HPDE6-E6E7 (cell line): ENCODE measurements around the gene IGFL4.

ENCODE experiments used
- DNase-seq: peaks from one replicate; pipeline ENCODE4 v3.0.0; 2011; ENCODE audit warnings: missing footprints; ENCODE audit errors: extremely low spot score

Gene IGFL4

DNA sequence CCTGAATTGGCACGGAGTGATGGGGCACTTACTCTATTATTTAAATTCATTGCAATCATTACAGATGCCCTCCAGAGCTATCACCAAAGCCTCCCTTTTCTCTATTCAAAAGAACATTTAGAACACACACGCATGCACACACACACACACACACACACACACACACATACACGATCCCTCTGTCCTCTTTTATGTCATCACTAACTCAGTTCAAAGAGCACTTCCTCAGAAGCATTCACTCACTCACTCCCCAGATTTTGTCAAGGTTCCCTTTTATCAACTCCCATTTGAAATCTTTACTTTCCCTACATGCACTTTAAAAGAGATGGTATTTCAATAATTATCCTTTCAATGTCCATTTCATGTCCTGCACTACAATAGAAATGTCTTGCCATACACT lies 22.4 kb upstream of the IGFL4 start:
- DNase-seq = no peak

DNA sequence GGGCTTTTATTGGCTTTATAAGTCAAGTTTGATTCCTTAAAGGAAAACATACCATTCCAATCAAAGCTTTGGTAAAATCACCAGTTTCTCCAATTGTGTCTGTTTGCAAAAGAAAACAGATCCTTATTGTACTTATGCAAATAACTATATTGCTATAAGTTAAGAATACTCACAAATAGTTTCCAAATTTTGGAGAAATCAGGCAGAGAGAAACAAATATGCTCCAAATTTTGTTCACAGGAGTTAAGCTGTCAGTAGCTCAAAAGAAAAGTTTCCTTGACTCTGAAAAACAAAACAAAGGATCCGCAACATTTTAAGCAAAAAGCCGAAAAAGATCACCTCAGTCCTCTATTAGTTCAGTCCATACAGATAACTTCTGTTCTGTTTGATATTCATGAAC lies 19.2 kb upstream of the IGFL4 start:
- no peak for DNase-seq

DNA sequence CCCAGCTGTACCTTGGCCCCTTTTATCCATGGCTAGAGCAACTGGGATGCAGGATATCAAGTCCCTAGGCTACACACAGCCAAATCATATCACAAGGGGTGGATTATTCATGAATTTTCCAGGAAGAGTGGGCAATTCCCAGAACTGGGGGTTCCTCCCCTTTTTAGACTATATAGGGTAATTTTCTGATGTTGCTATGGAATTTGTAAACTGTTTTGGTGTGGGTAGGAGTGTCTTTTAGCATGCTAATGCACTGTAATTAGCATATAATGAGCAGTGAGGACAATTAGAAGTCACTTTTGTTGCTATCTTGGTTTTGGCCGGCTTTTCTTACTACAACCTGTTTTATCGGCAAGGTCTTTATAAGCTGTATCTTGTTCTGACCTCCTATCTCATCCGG lies 18.0 kb upstream of the IGFL4 start:
- DNase-seq = no peak

DNA sequence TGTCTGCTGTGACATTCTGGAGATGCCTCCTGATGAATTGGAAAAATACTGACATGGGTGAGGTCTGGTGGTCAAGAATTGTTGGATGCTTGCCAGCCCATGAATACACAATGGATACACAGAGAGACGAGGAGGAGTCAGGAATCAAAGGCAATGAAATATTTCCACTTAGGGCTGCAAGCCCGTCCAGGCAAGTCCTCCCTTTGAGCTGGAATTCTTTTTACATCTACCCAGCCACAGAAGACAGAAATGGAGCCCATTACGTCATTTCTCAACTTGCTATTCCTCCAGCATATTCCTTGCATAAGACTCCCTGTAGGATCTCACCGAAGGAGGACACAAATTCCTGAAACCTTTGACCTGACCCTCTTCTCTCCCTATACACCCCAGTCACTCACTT lies 15.7 kb upstream of the IGFL4 start:
- DNase-seq = no peak

DNA sequence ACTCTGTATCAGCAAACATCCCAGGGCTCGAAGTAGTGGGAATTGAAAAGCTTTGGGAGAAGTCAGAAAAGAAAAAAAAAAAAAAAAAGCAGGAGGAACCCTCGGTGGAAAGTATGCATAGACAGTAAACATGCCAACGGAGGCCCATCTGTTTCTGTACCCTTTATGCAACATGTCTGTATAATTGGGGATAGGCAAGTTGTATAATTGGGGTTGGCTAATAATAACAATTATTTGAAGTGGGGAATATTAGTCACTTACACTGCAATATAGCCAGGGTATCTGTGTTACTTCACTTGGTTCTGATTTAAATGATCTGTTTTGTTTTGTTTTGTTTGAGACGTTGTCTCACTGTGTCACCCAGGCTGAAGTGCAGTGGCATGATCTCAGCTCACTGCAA lies 12.1 kb upstream of the IGFL4 start:
- no peak for DNase-seq

DNA sequence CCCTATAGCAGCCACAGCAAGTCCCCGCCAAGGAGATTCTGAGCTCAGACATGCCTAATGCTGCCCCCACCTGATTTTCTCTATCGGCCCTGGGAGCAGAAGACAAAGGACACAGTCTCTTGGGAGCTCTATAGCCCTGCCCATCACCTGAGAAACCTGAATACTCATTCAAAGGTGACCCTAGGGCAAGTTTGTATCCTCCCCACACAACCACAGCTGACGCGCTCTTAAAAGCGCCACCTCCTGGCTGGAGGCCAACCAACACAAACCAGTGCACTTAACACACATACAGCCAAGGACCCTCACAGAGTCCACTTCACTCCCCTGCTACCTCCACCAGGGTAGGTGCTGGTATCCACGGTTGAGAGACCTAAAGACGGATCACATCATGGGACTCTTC lies 8.8 kb upstream of the IGFL4 start:
- no peak for DNase-seq

DNA sequence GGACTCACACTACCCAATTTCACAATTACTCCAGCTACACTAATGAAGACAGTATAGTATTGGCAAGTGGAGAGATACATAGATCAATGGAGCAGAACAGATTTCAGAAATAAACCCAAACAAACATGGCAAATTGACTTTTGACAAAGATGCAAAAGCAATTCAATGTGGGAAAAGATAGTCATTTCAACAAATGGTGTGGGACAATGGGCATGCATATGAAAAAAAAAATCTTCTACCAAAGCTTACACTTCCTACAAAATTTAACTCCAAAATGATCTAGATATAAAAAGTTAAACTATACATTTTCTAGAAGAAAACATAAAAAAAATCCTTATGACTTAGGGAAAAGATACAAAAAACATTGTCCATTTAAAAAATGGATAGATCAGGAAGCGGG lies 2.7 kb upstream of the IGFL4 start:
- DNase-seq = no peak

DNA sequence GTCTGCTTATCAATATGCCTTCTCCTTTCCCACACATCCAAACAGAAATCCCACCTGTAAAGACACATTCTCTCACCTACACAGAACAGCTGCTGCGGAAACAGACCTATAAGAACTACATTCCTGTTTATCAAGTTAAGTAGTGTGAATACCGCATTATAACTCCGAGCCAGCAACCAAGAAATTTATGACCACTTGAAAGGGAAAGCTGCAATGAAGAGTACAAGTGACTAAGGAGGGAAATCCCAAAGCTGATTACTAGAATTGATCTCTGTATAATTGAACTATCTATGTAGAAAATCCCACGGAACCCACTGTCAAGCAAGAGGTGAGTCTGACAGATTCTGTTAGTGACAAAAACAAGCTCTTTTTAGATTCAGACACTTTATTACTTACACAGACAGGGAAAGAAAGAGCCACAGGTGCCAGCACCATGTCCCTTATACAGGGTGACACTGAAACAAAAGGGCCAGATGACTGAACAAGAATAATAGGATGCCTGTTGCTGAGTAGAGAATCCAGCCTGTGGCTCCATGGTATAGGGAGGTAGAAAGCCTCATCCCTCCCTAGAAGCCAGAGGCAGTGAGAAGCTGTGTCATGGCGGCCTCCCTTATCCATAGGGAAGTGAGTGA lies 1.6 kb upstream of the IGFL4 start:
- DNase-seq = no peak

DNA sequence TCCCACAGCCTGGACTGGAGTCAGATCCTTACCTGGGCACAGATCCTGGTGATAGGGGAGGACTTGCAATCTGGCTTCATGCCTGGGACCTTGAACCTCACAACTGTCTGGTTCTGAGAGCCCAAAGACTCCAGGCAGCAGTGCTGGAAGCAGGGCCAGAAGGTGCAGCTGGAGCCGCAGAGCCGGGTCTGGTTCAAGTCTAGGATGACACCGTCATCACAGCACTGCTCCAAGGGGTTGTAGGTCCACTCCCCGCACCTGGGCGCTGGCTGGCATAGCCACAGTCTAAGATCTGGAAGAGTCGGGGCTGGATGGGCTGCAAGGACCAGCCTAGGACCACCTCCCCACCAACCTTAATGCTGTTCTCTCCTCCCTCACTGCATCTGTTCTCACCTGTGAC lies 677 bp downstream of the IGFL4 start:
- no peak for DNase-seq

DNA sequence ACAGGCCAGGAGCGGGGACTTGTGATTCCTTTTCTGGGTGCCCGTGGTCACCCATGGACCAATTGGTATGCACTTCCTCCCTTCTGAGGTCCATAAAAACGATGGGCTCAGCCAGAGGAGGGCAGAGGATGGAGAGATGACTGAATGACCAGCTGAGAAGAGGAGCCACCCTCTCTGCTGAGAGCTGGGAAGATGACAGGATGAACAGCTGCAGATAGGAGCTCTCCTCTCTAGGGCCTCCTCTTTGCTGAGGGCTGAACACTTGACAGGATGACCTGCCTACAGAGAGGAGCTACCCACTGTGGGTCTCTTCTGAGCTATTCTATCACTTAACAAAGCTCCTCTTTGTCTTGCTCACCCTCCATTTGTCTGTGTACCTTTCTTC lies 4.1 kb downstream of the IGFL4 start:
- no peak for DNase-seq

DNA sequence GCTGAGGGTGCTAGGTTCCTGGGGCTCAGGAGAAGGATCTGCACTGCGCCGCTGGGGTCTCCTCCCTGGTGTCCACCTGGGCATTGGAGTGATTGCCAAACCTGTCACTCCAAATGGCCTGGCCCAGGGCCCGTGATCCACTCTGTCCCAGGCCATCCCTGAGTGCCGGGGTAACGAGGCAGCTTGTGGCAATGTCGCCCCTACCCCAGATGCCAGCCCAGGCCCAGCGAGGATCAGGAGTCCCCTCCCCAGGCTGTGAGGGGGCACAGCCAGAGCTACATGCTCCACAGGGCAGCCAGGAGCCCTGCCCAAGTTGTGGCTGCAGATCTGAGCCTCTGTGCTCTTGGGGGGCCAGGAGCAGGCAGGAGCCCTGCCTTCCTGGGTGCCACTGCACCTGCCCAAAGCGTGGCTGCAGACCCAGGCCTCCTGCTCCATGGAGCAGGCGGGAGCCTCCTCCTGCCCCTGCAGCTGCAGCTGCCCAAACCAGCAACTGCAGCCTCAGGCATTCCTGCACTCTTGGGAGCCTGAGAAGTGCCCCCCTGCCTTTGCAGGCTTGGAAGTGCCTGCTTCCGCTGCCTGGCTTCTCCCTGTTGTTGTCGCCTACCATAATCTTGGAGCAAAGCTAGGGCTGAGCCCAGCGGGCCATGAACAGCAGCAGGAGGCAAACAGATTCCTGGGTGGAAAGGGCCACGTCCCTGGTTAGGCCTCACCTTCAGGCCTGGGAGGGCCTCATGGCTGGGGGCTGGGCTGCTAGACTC lies 4.6 kb downstream of the IGFL4 start:
- DNase-seq = no peak

DNA sequence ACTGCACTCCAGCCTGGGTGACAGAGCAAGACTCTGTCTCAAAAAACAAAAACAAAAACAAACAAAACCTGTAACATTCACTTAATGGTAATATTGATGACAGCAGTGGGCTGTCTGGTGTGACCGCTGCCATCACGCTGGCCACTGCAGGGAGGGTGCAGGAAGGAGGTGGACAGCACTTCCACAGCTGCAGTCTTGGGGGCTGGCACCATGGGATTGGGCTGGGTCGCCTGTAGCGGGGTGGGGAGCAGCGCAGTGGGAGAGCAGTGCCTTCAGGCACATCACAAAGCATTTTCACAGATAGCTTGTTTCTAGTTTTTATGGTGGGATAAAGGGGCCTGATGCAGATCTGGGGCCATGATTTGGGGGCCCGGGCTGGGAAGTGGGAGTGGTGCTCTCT lies 5.3 kb downstream of the IGFL4 start:
- no peak for DNase-seq

DNA sequence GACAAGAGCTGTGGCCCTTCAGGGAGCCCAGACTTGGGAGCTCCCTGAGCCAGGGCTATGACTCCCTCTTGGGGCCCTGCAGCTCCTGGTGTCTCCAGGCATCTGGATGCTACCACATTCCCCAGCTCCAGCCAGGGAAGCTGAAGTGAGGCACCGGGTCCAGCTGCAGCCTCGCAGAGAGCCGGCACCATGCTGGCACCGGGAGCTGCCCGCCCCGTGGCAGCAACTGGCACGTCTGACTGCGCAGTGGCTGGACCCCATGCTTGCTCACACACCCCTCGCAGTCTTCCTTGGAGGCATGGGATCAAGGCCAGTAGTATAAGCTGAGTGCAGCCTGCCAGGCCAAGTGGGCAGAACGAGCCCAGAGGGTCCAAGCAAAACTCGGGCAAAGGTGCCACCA lies 7.4 kb downstream of the IGFL4 start:
- DNase-seq = no peak

DNA sequence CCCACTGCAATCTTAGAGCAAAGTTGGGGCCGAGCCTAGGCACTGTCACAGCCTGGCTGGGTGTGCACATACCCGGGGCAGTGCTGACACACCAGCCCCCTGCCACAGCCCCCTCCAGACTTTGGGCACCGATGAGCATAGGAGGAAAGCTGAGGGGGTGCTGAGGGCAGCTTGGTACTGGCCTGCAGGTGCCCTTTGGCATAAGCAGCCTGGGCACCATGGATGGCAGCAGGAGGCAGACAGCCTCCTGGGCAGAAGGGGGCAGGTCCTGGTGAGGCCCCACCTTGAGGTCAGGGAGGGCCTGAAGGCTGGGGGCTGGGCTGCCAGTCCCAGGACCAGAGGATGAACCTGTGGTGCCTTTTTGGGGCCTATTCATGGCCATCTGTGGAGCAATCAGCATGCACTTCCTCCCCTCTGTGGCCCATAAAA lies 8.2 kb downstream of the IGFL4 start:
- DNase-seq = no peak

DNA sequence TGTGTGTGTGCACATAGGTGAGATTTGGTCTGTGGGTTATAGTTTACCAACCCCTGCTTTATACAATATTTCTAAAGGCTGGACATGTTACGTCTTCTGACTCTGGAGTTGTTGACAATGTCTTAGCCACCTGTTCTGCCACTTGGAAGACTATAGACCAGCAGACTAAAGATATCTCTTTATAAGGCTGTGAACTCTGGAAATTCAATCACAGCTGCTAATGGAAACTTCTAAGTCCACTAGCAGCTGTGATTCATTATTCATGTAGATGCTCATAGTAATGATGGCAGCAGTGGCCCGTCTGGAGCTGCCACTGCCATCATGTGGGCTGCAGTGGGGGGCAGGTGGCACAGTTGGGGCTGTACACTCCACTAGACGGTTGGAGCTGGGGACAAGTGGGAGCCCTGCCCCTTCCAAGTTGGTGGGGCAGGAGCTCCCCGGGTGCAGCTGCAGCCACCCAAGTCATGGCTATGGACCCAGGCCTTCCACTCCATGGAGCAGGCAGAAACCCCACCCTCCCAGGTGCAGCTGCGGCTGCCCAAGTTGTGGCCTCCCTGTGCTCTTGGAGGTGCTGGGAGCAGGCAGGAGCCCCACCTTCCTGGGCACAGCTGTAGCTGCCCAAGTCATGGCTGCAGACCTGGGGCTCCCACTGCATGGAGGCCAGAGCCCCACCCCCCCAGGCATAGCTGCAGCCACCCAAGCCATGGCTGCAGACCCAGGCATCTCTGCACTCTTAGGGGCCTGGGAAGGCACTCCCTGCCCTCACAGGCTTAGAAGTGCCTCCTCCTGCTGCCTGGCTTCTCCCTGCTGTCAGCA lies 8.8 kb downstream of the IGFL4 start:
- DNase-seq = no peak

DNA sequence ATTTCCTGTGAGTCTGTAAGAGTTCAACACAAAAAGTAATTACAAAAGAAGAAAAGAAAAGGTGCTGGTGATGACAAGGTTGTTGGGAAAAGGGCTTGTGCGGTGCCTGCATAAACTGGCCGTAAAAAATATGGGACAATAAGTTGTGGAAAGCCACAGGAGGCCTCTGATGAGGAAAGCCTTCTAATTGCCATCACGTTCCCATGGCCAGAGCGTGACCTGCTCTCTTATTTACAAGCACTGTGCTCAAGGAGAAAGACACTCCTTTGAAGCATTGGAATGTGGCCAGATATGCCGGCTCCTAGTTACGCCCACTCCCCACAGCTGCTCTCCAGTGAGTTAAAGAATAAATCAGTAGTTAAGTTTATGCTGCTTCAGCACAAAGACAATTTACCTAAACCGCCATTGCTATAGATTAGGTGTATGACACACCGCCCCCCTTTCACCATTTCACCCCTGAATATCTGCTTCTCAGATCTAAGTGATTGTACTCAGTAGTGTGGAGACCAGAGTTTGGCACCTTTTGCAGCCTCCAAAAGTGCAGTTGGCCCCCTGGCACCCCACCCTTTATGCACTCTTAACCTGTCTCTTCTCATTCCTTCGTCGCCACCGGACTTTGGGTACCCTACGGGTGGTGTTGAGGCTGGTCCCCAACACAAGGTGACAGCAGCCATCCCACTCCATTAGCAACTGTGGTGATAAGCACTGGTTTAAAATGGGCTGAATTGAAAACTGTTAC lies 9.8 kb downstream of the IGFL4 start:
- DNase-seq = no peak

DNA sequence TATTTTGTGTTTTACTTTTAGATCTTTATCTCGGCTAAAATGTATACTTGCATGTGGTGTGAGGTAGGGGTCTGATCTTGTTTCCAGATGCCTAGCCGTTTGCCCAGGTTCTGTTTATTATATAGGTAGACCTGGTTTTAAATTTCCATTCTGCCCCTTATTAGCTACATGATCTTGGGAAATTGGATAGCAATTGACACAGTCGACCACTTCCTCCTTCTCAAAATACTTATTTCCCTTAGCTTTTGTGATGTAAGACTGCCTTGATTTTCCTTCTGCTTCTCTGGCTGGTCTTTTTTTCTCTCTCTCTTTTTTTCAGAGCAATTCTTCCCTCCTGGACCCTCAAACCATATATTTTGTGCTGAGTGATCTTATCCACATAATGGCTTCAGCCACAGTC lies 15.0 kb downstream of the IGFL4 start:
- DNase-seq = no peak

DNA sequence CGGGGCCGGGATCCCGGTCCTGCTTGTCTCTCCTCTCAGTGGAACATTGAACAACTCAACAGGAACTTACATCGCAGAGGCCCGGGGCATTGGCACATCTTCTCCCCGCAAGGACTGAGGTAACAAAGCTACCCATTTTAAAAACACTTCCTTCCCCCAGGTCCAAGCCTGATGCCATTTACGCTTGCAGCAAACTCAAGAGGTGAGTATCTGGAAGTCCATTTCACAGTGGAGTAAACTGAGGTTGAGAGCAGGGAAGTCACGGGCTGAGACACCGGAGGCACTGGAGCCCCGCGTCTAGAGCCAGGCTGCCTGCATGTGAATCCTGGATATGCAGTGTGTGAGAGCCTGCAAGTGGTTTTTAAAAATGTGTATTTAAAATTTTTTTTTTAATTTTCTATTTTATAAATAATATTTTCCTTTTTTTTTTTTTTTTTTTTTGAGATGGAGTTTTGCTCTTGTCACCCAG lies 17.5 kb downstream of the IGFL4 start:
- DNase-seq = no peak

DNA sequence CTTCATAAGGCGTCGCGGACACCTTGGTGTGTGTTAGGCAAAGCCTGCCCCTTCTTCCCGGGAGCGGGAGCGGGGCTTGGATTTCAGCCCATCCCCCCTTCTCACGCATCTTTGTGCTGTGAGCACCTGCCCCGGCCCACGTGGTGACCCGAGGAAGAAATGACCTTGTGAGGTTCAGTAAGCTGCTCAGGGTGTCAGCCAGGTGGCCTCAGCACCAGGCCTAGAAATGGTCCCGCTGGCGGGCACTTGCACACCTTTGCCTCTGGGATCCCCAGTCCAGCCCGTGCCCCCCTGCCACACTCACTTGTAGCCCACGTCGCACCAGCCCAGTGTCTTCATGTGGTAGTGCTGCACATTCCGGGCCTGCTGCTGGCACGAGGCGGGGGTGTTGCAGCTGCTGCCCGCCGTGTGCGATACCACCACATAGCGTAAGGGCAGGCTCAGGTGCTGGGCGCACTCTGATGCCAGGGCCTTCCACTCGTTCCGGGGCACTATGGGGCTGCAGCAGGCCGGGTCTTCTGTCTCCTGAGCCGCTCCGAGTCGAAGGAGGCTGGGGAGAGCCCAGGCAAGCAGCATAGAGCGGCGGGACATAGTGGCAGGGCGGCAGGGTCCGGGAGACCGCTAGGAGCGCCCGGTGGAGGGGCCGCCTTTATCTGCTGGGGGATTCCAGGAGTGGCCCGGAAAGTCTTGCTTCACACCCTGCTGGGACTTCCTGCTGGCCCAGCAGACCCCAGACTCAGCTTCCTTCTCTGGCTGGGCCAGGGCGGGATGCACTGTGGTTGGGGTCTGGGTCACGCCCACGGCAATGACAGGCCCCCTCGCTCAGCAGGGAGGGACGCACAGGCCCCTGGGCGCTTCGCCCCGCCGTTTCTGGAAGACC lies 18.1 kb downstream of the IGFL4 start, which contains the start of gene PGLYRP1:
PGLYRP1 (minus strand) TSS at position 623 of the 880 bp plus-strand sequence; CDS start at position 591, 32 bp downstream.
- DNase-seq = no peak

DNA sequence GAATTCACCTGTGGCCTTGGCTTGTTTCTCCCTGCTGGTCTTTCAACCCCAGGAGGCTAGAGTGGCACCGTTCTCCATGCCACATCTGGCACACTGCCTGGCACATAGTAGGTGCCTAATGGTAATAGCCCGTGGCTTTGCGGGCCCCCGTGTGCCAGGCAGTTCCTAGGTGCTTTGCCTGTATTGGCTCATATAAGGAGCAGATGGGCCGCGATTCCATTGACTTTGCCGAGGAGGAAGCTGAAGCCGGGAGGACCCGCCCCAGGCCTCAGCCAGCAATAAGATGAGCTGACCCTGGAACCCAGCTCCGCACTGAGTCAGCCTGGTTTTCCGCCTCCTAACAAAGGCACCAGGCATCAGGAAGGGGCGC lies 18.8 kb downstream of the IGFL4 start:
- peak; percentile 19 for DNase-seq

DNA sequence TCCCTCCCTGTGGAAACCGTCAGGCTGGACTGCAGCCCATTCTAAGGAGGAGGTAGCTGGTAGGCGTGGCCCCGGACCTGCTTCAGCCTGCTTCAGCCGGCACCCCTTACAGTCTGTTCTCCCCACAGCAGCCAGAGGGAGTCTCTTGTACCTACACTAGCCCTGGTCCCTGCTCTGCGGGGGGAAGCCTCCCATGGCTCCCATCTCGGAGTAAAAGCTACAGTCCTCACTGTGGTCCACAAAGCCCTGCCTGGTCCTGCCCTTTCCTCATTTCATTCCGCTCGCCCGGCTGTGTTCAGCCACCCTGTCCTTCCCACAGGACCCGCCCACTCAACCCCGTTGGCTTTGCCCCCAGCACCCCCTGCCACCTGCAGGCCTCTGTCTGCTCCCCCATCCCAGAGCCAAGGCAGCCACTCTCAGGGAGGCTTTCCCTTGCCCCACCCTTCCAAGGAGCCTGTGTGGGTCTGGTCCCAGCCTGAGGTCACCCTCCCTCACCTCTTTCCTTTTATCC lies 19.2 kb downstream of the IGFL4 start:
- peak; percentile 54 for DNase-seq
